DOHH2 (cell line): ENCODE results near the gene CNTNAP2.

Experiments used
- EZH2phosphoT487 ChIP-seq: fragments of 200-600 bp; sonication (generic); IDR thresholded peaks from 2 replicates; pipeline ENCODE4 v1.6.1; 2017; ENCODE audit warnings: borderline replicate concordance, mild to moderate bottlenecking, antibody characterized with exemption, low read length, moderate library complexity, mixed read lengths
- TF ChIP-seq, protein P1 (sequence below): fragments of 200-600 bp; sonication (generic); IDR thresholded peaks from one replicate; pipeline ENCODE4 v1.5.1; 2014; ENCODE audit warnings: antibody characterized with exemption, mild to moderate bottlenecking, low read depth, low read length; ENCODE audit not compliant: poor library complexity, severe bottlenecking

DNA sequence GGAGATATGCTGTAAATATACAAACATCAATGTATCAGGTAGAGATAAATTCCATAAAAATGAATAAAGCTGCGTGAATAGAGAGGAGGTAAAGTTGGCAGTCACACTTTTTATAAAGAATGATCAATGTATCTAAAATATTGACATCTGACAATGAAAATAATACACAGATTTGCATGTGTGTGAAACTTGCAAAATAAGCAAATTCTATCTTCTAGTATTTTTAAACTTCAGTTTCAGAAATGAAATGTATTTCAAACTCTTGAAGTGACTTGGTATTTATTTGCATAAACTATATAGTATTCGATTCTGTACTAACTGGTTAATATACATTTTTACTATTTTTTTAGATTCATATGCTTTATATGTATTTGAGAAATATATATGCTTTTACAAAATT, 986.6 kb downstream of the CNTNAP2 start:
- TF ChIP-seq, protein P1, sequence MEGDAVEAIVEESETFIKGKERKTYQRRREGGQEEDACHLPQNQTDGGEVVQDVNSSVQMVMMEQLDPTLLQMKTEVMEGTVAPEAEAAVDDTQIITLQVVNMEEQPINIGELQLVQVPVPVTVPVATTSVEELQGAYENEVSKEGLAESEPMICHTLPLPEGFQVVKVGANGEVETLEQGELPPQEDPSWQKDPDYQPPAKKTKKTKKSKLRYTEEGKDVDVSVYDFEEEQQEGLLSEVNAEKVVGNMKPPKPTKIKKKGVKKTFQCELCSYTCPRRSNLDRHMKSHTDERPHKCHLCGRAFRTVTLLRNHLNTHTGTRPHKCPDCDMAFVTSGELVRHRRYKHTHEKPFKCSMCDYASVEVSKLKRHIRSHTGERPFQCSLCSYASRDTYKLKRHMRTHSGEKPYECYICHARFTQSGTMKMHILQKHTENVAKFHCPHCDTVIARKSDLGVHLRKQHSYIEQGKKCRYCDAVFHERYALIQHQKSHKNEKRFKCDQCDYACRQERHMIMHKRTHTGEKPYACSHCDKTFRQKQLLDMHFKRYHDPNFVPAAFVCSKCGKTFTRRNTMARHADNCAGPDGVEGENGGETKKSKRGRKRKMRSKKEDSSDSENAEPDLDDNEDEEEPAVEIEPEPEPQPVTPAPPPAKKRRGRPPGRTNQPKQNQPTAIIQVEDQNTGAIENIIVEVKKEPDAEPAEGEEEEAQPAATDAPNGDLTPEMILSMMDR: no peak
- no peak for TF ChIP-seq EZH2phosphoT487
